Measurements from ENCODE around the gene RASGRP4. TPM values are rescaled to one million over a fixed set of nuclear protein-coding genes. Genes with fewer than 3 reads are reported as not detected.
A peak's percentile ranks its signal among the peaks of the same experiment; 100 is the strongest.
"Not testable (repeated sequence)": the region's sequence is repeated elsewhere in the genome, so short reads cannot be mapped to it uniquely, and the experiment has no call there.

The RASGRP4 gene
- total and polyA plus RNA-seq, 2 donors: 0.95 to 2.4 TPM

- Histone ChIP-seq H3K27ac (ENCODE audit: low read depth) (no peak overlapping the region), H3K36me3 (ENCODE audit: insufficient read depth) (no peaks in the 10 kb centered on the region), H3K4me1 (ENCODE audit: insufficient read depth) (no peaks in the 10 kb centered on the region), H3K4me3 (ENCODE audit: low read depth, low read length) (peak overlapping the region; percentile 74)
- DNase-seq (ENCODE audit: extremely low spot score): no peak
- WGBS: 75% methylated on average over 5 of the region's 5 CpGs
Observed at GRCh38 chr19:38375748-38376147, 50.3 kb downstream of the RASGRP4 start.

DNA sequence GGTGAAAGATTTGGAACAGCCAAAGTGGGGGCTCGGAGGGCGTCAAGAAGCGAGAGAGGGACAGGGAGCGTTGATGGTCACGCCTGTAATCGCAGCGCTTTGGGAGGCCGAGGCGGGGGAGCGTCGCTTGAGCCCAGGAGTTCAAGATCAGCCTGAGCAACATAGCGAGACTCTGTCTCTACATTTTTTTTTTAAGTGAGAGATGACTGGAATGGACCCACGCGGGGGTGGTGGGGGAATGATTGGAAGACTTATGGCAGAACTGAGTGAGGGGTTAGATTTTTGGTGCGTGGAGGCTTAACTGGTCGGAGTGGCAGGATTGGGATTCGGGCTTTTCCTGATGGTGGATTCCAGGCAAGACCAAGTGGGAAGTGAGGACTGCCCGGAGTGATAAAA lies 50.9 kb downstream of the RASGRP4 start:
- WGBS: under 1% methylated on average over 18 of the region's 18 CpGs
- H3K4me1 ChIP-seq (ENCODE audit: insufficient read depth): no peaks in the 10 kb centered on the region
- DNase-seq (ENCODE audit: extremely low spot score): no peak
- no peaks in the 10 kb centered on the region for H3K36me3 ChIP-seq (ENCODE audit: insufficient read depth)
- peak overlapping the region; percentile 74 for H3K4me3 ChIP-seq (ENCODE audit: low read depth, low read length)
- H3K27ac ChIP-seq (ENCODE audit: low read depth): peak overlapping the region; percentile 74

DNA sequence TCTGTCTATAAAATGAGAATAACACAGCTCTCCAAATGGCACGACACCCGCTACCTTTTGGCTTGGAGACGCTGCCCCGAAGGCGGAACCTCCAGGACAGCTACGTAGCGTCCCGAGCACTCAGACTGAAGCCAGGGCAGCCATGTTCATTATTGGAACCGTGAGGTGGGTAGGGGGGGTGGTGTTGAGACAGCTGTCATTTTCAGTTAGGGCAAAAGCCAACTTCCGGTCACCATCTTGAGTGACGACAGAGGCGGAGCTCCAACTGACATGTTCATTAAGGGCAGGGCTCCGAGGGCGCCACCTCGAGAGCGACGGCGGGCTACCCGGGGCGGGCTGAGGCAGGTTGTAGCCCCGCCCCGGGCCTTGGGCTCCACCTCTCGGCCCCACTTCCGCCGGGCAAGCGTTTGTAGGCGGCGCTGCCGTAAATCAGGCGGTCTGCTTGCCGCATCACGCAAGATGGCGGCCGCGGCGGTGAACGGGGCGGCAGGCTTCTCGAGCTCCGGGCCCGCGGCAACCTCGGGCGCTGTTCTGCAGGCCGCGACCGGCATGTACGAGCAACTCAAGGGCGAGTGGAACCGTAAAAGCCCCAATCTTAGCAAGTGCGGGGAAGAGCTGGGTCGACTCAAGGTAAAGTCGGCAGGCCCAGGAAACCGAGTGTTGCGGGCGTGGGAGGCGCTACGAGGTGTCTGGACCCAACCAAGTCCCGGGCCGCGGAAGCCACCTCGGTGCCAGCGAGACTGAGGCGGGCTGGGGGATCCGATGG lies 51.5 kb downstream of the RASGRP4 start, which contains the start of gene PSMD8:
PSMD8 (plus strand) TSS at position 240 of the 766 bp plus-strand sequence; CDS start at position 271, 31 bp downstream.
- under 1% methylated on average over 65 of the region's 65 CpGs for WGBS
- Histone ChIP-seq H3K36me3 (ENCODE audit: insufficient read depth) (no peaks in the 10 kb centered on the region), H3K4me1 (ENCODE audit: insufficient read depth) (no peaks in the 10 kb centered on the region), H3K4me3 (ENCODE audit: low read depth, low read length) (peak within 1 kb of the TSS; percentile 74), H3K27ac (ENCODE audit: low read depth) (peak within 1 kb of the TSS; percentile 74)
- DNase-seq (ENCODE audit: extremely low spot score): peak; percentile 98

GRCh38 chr19:38373907-38374331 lies 52.1 kb downstream of the RASGRP4 start:
- WGBS: 65% methylated on average over 6 of the region's 6 CpGs
- no peak for DNase-seq (ENCODE audit: extremely low spot score)
- H3K27ac ChIP-seq (ENCODE audit: low read depth): peak overlapping the region; percentile 33
- H3K36me3 ChIP-seq (ENCODE audit: insufficient read depth): no peaks in the 10 kb centered on the region
- no peaks in the 10 kb centered on the region for H3K4me1 ChIP-seq (ENCODE audit: insufficient read depth)
- H3K4me3 ChIP-seq (ENCODE audit: low read depth, low read length): peak overlapping the region; percentile 8

DNA sequence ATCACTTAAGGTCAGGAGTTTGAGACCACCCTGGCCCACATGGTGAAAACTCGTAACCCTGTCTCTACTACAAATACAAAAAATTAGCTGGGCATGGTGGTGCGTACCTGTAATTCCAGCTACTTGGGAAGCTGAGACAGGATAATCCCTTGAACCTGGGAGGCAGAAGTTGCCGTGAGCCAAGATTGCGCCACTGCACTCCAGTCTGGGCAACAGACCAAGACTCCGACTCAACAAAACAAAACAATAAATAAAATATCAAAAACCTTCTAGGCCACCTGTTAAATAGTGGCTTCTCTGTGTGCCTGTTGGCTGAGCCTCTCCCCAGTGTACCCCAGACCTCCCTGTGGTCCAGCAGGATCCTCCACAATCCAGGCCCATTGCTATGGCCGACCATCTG lies 54.9 kb downstream of the RASGRP4 start:
- Histone ChIP-seq H3K36me3 (ENCODE audit: insufficient read depth) (no peaks in the 10 kb centered on the region), H3K27ac (ENCODE audit: low read depth) (no peak overlapping the region), H3K4me3 (ENCODE audit: low read depth, low read length) (no peak overlapping the region), H3K4me1 (ENCODE audit: insufficient read depth) (no peaks in the 10 kb centered on the region)
- whole genome bisulfite sequencing: 69% methylated on average over 6 of the region's 6 CpGs
- DNase-seq (ENCODE audit: extremely low spot score): no peak

- DNase-seq (ENCODE audit: extremely low spot score): no peak
- Histone ChIP-seq H3K4me3 (ENCODE audit: low read depth, low read length) (no peak overlapping the region), H3K36me3 (ENCODE audit: insufficient read depth) (no peaks in the 10 kb centered on the region), H3K27ac (ENCODE audit: low read depth) (no peak overlapping the region), H3K4me1 (ENCODE audit: insufficient read depth) (no peaks in the 10 kb centered on the region)
- WGBS: 65% methylated on average over 12 of the region's 12 CpGs
Observed at GRCh38 chr19:38370299-38370698, 55.7 kb downstream of the RASGRP4 start.

DNA sequence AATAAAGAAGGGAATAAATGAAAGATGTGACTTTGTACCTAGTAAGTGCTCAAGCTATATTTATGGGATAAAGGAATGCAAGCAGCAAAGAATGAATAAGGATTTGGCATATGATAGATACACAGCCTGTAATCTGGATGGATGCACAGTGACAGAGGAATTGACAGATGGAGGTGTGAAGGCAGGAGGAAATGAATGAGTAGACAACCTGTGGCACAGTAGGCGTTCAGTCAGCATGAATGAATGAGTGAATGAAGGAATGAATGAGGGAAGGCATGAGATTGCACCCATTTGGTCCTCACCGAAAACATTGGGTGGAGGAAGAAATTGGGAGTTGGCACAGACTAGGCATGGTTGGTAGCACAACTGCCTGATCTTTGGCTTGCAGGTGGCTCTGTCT lies 56.4 kb downstream of the RASGRP4 start:
- H3K4me3 ChIP-seq (ENCODE audit: low read depth, low read length): no peak overlapping the region
- H3K36me3 ChIP-seq (ENCODE audit: insufficient read depth): no peaks in the 10 kb centered on the region
- DNase-seq (ENCODE audit: extremely low spot score): no peak
- no peaks in the 10 kb centered on the region for H3K4me1 ChIP-seq (ENCODE audit: insufficient read depth)
- 84% methylated on average over 2 of the region's 2 CpGs for WGBS
- H3K27ac ChIP-seq (ENCODE audit: low read depth): no peak overlapping the region

GRCh38 chr19:38367041-38367440 lies 59.0 kb downstream of the RASGRP4 start:
- no peak overlapping the region for H3K4me3 ChIP-seq (ENCODE audit: low read depth, low read length)
- no peaks in the 10 kb centered on the region for H3K36me3 ChIP-seq (ENCODE audit: insufficient read depth)
- H3K4me1 ChIP-seq (ENCODE audit: insufficient read depth): no peaks in the 10 kb centered on the region
- H3K27ac ChIP-seq (ENCODE audit: low read depth): no peak overlapping the region
- no peak for DNase-seq (ENCODE audit: extremely low spot score)
- 78% methylated on average over 12 of the region's 12 CpGs for WGBS

GRCh38 chr19:38362946-38363688 lies 62.9 kb downstream of the RASGRP4 start:
- not testable (repeated sequence) for DNase-seq (ENCODE audit: extremely low spot score); H3K36me3 ChIP-seq (ENCODE audit: insufficient read depth); H3K27ac ChIP-seq (ENCODE audit: low read depth); H3K4me1 ChIP-seq (ENCODE audit: insufficient read depth); H3K4me3 ChIP-seq (ENCODE audit: low read depth, low read length)
- WGBS: 77% methylated on average over 15 of the region's 16 CpGs

- 2% methylated on average over 68 of the region's 68 CpGs for WGBS
- no peaks in the 10 kb centered on the region for H3K4me1 ChIP-seq (ENCODE audit: insufficient read depth)
- H3K36me3 ChIP-seq (ENCODE audit: insufficient read depth): no peaks in the 10 kb centered on the region
- peak overlapping the region; percentile 46 for H3K4me3 ChIP-seq (ENCODE audit: low read depth, low read length)
- DNase-seq (ENCODE audit: extremely low spot score): no peak
- H3K27ac ChIP-seq (ENCODE audit: low read depth): no peak overlapping the region
Observed at GRCh38 chr19:38362076-38362945, 63.7 kb downstream of the RASGRP4 start.

DNA sequence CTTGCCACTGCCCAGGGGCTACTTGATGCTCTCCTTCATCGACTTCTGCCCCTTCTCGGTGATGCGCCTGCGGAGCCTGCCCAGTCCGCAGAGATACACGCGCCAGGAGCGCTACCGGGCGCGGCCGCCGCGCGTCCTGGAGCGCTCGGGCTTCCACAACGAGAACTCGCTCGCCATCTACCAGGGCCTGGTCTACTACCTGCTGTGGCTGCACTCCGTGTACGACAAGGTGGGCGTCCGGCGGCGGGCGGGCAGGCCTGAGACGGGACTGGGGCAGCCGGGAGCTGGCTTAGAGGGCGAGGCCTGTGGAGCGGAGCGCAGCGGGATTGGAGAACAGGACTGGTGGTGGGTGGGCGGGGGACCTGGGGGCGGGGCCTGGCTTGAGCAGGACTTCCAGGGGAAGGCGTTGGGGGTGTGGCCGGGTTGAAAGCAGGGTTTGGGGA lies 64.4 kb downstream of the RASGRP4 start:
- Histone ChIP-seq H3K4me3 (ENCODE audit: low read depth, low read length) (peak overlapping the region; percentile 46), H3K4me1 (ENCODE audit: insufficient read depth) (no peaks in the 10 kb centered on the region), H3K36me3 (ENCODE audit: insufficient read depth) (no peaks in the 10 kb centered on the region), H3K27ac (ENCODE audit: low read depth) (no peak overlapping the region)
- WGBS: under 1% methylated on average over 37 of the region's 37 CpGs
- DNase-seq (ENCODE audit: extremely low spot score): peak; percentile 45

DNA sequence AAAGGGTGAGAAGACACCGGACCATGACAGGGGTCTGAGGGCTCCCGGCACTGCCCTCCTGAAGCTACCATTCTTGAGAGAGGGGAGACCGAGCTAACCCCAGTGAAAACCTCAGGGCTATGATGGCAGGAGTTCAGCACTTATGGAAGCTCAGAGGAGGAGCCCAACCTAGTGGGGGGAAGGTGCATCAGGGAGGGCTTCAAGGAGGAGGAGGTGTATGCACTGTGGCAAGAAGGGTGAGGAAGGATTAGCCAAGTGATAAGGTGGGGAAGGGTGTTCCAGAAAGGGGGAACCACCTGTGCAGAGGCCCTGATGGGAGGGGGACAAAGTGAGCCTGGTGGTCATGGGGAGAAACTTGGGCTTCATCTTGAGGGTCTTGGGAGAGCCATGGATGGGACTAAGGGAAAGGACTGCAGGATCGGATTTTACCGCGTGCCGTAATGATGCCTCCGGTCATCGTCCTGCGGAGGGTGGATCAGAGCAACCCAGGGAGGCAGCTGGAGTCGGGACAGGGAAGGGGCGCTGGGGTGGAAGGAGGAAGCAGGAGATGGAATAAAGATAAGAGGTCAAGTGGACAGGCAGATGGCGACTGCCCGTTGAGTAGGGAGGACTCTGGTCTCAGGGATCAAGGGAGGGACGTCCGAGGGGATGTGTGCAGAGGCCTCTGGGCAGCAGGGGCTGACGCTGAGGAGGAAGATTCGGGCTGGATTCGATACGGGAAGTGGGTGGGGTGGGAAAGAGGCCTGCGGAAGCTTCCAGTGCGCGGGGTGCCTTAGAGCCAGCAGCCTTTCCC lies 65.0 kb downstream of the RASGRP4 start:
- Histone ChIP-seq H3K36me3 (ENCODE audit: insufficient read depth) (no peaks in the 10 kb centered on the region), H3K4me1 (ENCODE audit: insufficient read depth) (no peaks in the 10 kb centered on the region), H3K4me3 (ENCODE audit: low read depth, low read length) (peak overlapping the region; percentile 46), H3K27ac (ENCODE audit: low read depth) (no peak overlapping the region)
- DNase-seq (ENCODE audit: extremely low spot score): no peak
- 17% methylated on average over 23 of the region's 23 CpGs for WGBS

- H3K27ac ChIP-seq (ENCODE audit: low read depth): no peak overlapping the region
- WGBS: 89% methylated on average over 9 of the region's 9 CpGs
- H3K4me3 ChIP-seq (ENCODE audit: low read depth, low read length): no peak overlapping the region
- H3K4me1 ChIP-seq (ENCODE audit: insufficient read depth): no peaks in the 10 kb centered on the region
- no peaks in the 10 kb centered on the region for H3K36me3 ChIP-seq (ENCODE audit: insufficient read depth)
- DNase-seq (ENCODE audit: extremely low spot score): no peak
Observed at GRCh38 chr19:38360351-38360750, 65.7 kb downstream of the RASGRP4 start.

Measured in urinary bladder (tissue), 4 donors.